Gastroesophageal sphincter (tissue), 4 donors: ENCODE measurements around the gene MC5R. TPM values are rescaled to one million over a fixed set of nuclear protein-coding genes. Genes with fewer than 3 reads are reported as not detected.

ENCODE experiments used
- ATAC-seq: fragments of 150-250 bp; one replicate; pipeline ENCODE4 v1.9.1; 2016; ENCODE audit warnings: mild to moderate bottlenecking, moderate library complexity
- H3K27ac ChIP-seq, 4 donors: fragments of 200-600 bp; sonication (generic) in 3 of 4; 1 replicate in 3 of 4; 2 replicates in 1 of 4; pipeline ENCODE4 v1.5.1; 2016 to 2019
- H3K27me3 ChIP-seq: fragments of 200-600 bp; sonication (generic); one replicate; pipeline ENCODE4 v1.5.1; 2019
- H3K36me3 ChIP-seq, 2 donors: fragments of 200-600 bp; sonication (generic); one replicate each; pipeline ENCODE4 v1.5.1; 2019; ENCODE audit warnings: control low read depth in 1 of 2
- H3K4me1 ChIP-seq, 3 donors: fragments of 200-600 bp; sonication (generic); 1 replicate in 2 of 3; 2 replicates in 1 of 3; pipeline ENCODE4 v1.5.1; 2016 to 2019; ENCODE audit warnings: control low read depth in 2 of 3
- H3K4me3 ChIP-seq, 2 donors: fragments of 200-600 bp; sonication (generic); one replicate each; pipeline ENCODE4 v1.5.1; 2019; ENCODE audit warnings: mild to moderate bottlenecking in 1 of 2, moderate library complexity in 1 of 2
- H3K9me3 ChIP-seq, 3 donors: fragments of 200-600 bp; sonication (generic); one replicate each; pipeline ENCODE4 v1.5.1; 2017 to 2019; ENCODE audit warnings: control low read depth in 2 of 3
- EP300 ChIP-seq: sonication (generic); formaldehyde crosslinking; IDR thresholded peaks from one replicate; pipeline ENCODE4 v1.6.1; 2017; ENCODE audit warnings: antibody characterized with exemption, mild to moderate bottlenecking
- POLR2A ChIP-seq, 2 donors: fragments of 450-650 bp; IDR thresholded peaks; one replicate each; pipeline ENCODE4 v1.6.1; 2017; ENCODE audit warnings: antibody characterized with exemption in 2 of 2, mild to moderate bottlenecking in 2 of 2, moderate library complexity in 1 of 2
- POLR2AphosphoS5 ChIP-seq: sonication (generic); formaldehyde crosslinking; IDR thresholded peaks from one replicate; pipeline ENCODE4 v1.6.1; 2017; ENCODE audit warnings: antibody characterized with exemption
- WGBS, 2 donors: methylation state at CpG; one replicate each; pipeline ENCODE4 v1.1.5; 2018; ENCODE audit warnings: low coverage in 1 of 2; 5-methylcytosine and 5-hydroxymethylcytosine counted together
- total RNA-seq, 4 donors: library from RNA; depleted of rRNA; stranded (reverse); fragments of >200 nt; gene quantifications; one replicate each; pipeline ENCODE4 v1.1.0, GENCODE V29; 2016
- TF ChIP-seq, protein P1 (sequence below), 4 experiments: fragments of 200-600 bp in 2 of 4; fragments of 450-650 bp in 2 of 4; sonication (generic) in 1 of 4; IDR thresholded peaks; one replicate each; pipeline ENCODE4 v1.5.1; 2017 to 2019; ENCODE audit warnings: antibody characterized with exemption in 4 of 4, mild to moderate bottlenecking in 2 of 4, moderate library complexity in 2 of 4

MC5R gene
- total RNA-seq, 4 donors from 2014 or later = not detected

DNA sequence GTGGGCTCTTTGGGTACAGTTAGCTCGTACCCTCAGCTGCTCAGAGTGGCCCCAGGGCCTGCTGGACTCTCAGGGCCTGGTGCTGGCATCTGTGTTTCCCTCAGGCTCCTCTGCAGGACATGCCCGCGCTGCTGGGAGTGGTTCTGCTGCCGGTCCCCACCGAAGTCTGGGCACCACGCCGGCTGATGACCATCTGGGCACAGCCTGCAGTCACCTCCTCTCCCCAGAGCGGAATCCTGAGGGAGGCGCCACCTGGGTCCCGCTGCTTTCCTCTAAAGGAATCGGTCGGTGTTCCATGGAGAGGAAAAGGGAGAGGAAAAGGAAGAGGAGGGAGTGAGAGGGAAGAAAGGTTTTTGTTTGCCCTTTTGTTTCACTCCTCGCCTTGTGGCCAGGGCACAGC is 47.8 kb downstream of the MC5R start:
- Histone ChIP-seq H3K4me1 (peaks cover 0 to 6% (median 0%) of the 10 kb centered on the region in 3 donors), H3K27ac (no peak overlapping the region), H3K4me3 (no peak overlapping the region), H3K36me3 (no peaks in the 10 kb centered on the region), H3K27me3 (peaks cover 56% of the 10 kb centered on the region), H3K9me3 (no peaks in the 10 kb centered on the region)
- no peak for TF ChIP-seq POLR2AphosphoS5
- no peak for ATAC-seq
- 30% methylated on average over 3 of the region's 13 CpGs; no CpG with 5 or more reads in 1 of the 2 donors for WGBS, 2 donors

DNA sequence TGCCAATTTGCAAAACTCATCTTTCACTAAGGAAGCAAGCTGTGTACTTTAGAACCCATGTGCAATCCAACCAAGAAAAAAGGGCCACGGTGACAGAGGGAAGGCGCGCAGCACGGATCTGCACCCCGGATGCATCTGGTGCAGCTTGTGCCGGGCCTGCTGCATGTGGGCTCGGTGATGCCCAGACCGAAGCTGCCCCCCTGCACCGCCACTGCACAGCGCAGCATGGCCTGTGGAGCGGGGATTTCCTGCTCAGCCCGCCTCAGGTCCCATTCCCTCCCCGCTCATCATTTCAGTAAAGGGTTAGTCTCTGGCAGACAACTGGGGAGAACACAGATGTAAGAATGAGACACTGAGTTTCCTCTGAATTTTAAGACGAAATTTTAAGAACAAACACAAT is 48.4 kb downstream of the MC5R start:
- 70 to 79% methylated on average over 4 of the region's 14 CpGs for whole genome bisulfite sequencing, 2 donors
- H3K4me3 ChIP-seq = no peak overlapping the region
- no peak for TF ChIP-seq EP300
- TF ChIP-seq POLR2A (IDR thresholded peaks at IDR 0.05) = no peak
- no peak for TF ChIP-seq POLR2AphosphoS5
- TF ChIP-seq, protein P1, sequence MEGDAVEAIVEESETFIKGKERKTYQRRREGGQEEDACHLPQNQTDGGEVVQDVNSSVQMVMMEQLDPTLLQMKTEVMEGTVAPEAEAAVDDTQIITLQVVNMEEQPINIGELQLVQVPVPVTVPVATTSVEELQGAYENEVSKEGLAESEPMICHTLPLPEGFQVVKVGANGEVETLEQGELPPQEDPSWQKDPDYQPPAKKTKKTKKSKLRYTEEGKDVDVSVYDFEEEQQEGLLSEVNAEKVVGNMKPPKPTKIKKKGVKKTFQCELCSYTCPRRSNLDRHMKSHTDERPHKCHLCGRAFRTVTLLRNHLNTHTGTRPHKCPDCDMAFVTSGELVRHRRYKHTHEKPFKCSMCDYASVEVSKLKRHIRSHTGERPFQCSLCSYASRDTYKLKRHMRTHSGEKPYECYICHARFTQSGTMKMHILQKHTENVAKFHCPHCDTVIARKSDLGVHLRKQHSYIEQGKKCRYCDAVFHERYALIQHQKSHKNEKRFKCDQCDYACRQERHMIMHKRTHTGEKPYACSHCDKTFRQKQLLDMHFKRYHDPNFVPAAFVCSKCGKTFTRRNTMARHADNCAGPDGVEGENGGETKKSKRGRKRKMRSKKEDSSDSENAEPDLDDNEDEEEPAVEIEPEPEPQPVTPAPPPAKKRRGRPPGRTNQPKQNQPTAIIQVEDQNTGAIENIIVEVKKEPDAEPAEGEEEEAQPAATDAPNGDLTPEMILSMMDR (IDR thresholded peaks at IDR 0.05) = no peak
- no peak for ATAC-seq
- no peak overlapping the region for H3K27ac ChIP-seq
- peaks cover 50% of the 10 kb centered on the region for H3K27me3 ChIP-seq
- H3K9me3 ChIP-seq = no peaks in the 10 kb centered on the region
- no peaks in the 10 kb centered on the region for H3K36me3 ChIP-seq
- H3K4me1 ChIP-seq = peaks cover 0 to 6% (median 0%) of the 10 kb centered on the region in 3 donors

DNA sequence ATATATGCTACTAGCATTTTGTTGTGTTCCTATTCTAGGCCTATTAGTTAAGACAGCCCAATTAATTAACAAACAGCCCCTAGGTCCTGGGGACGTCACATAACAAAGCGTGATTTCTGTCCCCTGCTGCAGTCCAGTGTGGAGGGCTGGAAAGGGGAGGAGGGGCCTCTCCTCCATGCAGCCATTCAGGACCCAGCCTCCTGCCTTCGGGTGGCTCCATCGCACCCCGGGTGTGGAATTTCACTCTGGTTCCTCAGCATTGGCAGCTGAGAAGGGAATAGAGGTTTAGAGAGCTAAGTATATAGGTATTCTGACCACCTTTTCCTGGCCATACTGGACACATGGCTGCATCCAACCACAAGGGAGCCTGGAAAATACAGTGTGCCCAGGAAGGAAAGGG is 49.0 kb downstream of the MC5R start:
- Histone ChIP-seq H3K9me3 (no peaks in the 10 kb centered on the region), H3K27me3 (peaks cover 50% of the 10 kb centered on the region), H3K4me3 (no peak overlapping the region), H3K27ac (no peak overlapping the region), H3K4me1 (peaks cover 0 to 6% (median 0%) of the 10 kb centered on the region in 3 donors), H3K36me3 (no peaks in the 10 kb centered on the region)
- TF ChIP-seq, protein P1 (IDR thresholded peaks at IDR 0.05) = no peak
- no peak for TF ChIP-seq POLR2A (IDR thresholded peaks at IDR 0.05)
- no peak for TF ChIP-seq POLR2AphosphoS5
- no peak for TF ChIP-seq EP300
- ATAC-seq = no peak
- WGBS, 2 donors = 55 to 58% methylated on average over 2 to 3 of the region's 5 CpGs

DNA sequence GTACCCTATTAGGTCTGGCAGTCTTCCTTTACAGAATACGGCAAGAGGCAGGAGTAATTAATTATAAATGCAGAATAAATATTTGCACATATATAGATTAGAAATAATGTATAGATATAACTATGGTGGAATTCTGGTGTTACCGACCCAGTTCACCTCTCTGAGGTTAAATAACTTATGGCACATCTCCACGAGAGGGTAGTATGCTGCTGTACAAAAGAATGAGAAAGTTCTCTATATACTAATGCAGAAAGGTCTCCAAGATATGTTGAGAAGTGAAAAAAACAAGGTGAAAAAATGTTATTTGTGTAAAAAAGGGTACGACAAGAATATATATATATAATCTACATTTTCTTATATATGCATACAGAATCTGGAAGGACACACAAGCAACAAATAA is 50.6 kb downstream of the MC5R start:
- H3K27me3 ChIP-seq = peaks cover 37% of the 10 kb centered on the region
- 59 to 71% methylated on average over 4 of the region's 4 CpGs for WGBS, 2 donors
- H3K27ac ChIP-seq = no peak overlapping the region
- H3K9me3 ChIP-seq = no peaks in the 10 kb centered on the region
- no peak for ATAC-seq
- H3K4me1 ChIP-seq = no peaks in the 10 kb centered on the region
- no peaks in the 10 kb centered on the region for H3K36me3 ChIP-seq
- no peak for TF ChIP-seq POLR2A (IDR thresholded peaks at IDR 0.05)
- no peak for TF ChIP-seq POLR2AphosphoS5
- TF ChIP-seq, protein P1 (IDR thresholded peaks at IDR 0.05) = no peak
- no peak for TF ChIP-seq EP300
- no peak overlapping the region for H3K4me3 ChIP-seq

Other genes starting within 250 kb of the MC5R start
- gene FAM210A, start 97.6 kb upstream of the MC5R start, total RNA-seq = 10 to 100 TPM in 3 of 4 donors, 1 to 10 TPM in 1; 4.7 to 18.6 (median 12.8) TPM
- 10 to 100 TPM; 18.6 to 27.1 (median 24.0) TPM for gene RNMT, start 97.5 kb upstream of the MC5R start, total RNA-seq
- gene MC2R, start 91.4 kb downstream of the MC5R start, total RNA-seq = not detected